Testis (tissue), 2 donors: ENCODE data around the gene CASP4.

Experiments used
- CTCF ChIP-seq, 3 experiments: fragments of 450-650 bp in 2 of 3; fragments of 200-600 bp in 1 of 3; sonication (generic) in 1 of 3; IDR thresholded peaks; one replicate each; pipeline ENCODE4 v1.5.1; 2016 to 2019; ENCODE audit warnings: antibody characterized with exemption in 3 of 3, mild to moderate bottlenecking in 2 of 3, moderate library complexity in 1 of 3
- POLR2A ChIP-seq: fragments of 450-650 bp; IDR thresholded peaks from one replicate; pipeline ENCODE4 v1.6.1; 2017; ENCODE audit warnings: antibody characterized with exemption, mild to moderate bottlenecking, moderate library complexity

GRCh38 chr11:104917271-104918112 is 50.9 kb downstream of the CASP4 start:
- no peak for TF ChIP-seq CTCF (IDR thresholded peaks at IDR 0.05)
- no peak for TF ChIP-seq POLR2A
